NCI-H2171 treated with DMSO at 0.1 percent for 48 hours (cell line): ENCODE measurements around the gene NPTXR.

Experiments used
- DNase-seq: peaks from one replicate; lab custom pipeline; 2025; lab: John Stamatoyannopoulos, UW

NPTXR gene

DNA sequence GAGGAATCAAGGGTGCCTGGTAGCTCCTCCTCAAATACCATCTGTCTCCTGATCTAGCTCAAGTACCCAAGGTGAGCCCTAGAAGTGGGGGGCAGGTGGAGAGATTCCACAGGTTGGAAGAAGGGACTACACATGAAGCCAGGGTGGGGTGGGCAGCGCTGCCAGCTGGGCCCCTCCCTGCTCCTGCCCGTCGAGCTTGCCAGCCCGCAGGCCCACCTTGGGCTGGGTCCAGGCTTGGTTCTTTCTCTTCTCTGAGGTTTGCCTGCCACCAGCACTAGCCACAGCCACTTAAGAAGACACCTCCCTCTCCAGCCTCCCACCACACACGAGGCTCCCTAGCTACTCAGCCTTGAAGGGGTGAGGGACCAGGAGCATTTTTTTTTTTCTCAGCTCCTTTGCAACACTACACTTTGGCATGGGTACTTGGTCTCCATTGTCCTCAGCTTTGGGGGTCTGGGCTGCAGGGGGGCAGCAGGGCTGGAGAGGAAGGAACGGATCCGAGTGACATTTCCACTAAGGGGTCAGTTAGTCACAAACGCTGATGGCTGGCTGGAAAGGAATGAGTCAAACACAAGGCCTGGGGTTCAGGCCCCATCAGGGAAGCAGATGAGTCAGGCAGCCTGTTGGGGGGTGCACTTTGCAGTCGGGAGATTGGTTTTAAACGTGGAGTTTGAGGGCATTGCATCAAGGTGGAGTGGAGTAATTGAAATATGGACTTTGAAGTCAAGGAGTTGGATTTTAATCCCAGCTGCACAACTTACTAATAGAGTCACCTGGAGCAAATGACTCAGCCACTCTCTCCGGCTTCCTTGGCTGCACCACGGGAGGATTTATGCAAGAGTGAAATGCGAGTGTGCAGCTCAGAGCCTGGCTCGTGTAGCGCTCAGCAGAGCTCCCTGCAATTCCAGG lies 7.4 kb upstream of the NPTXR start:
- DNase-seq, result no peak

DNA sequence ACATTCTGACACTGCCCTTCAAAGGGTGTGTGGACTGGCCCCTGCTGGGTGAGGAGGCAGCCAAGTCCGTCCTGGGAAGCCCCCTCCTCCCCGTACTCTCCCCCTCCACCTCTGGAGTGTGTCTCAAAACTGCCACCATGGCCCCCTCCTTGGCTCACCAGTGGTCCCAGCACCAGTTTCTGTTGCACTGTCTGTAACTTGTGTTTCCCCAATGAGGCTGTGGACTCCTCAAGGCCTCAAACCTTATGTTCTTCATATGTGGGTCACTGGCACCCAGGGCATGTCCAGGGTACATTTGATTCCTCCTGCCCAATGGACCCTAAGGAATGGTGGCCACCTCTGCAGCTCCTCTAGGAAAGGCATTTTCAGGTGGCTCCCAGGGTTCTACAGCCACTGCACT lies 6.6 kb upstream of the NPTXR start:
- no peak for DNase-seq

- DNase-seq, result no peak
These were observed 6.0 kb upstream of the NPTXR start for GRCh38 chr22:38849811-38850210.

GRCh38 chr22:38846412-38846811 lies 2.6 kb upstream of the NPTXR start:
- DNase-seq, result no peak

DNA sequence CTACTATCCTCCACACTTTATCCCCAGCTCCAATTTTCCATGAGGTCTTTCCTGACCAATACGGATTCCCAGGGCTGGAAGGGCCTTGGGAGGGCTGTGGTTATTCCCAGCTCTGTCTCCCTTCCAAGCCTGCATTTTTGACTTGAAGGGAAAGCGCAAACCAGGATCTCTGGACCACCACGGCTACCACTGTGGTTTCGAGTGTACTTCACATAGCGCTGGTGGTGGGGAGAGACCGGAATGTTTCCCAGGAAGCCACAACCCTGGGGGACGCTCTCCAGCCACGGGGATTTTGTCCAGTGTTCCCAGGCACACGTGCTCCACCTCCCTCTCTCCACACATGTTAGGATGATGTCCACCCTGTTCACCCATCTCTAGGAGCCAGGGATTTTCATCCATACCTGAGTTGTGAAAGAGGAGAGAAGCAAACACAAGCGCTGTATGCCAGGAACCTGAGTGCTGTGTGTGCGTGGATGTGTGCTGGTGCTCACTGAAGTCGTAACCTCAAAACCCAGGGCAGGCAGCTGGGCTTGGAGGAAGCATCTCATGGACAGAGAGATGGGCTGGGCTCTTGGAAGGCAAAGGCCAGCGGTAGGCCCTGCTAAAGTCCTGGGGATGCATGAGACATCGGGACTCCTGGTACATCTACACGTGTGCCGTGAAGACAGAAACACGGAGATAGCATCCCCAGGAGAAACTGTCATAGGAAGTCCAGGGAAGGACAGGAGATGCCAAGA lies 1.3 kb upstream of the NPTXR start:
- no peak for DNase-seq

- no peak for DNase-seq
These were observed 631 bp upstream of the NPTXR start for GRCh38 chr22:38844315-38845003.

GRCh38 chr22:38843201-38843656 lies 599 bp downstream of the NPTXR start:
- peak; percentile 74 for DNase-seq

DNA sequence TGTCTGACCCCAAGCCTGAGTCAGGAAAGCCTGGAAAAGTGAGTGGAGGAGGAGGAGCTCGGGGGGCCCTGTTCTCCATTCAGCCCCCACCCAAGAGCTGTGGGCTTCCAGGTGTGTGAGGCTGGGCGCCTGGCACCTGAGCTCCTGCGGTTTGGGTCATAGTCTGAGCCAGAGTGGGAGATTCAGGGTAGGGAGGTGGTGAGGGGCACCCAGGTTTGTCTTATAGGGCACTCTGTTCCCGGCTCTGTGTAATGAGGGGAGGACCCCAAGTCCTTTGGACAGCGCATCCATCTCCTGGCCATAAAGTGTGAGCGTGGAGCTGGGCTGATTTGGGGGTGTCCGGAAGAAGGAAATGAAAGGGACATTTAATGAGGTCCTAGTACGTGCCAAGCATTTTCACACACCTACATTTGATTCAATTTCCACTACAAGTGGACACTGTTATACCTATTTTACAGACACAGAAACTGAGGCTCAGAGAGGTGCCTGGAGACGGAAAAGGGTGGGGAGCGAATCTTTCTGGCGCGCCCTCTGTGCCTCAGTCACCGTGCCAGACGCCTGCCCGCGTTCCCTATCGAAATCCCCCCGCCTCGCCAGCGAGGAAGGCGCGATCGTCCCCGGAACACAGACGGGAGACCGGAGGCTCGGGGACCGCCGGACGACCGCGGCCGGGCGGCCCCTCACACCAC lies 1.2 kb downstream of the NPTXR start:
- DNase-seq, result peak; percentile 34

GRCh38 chr22:38841635-38842034 lies 2.2 kb downstream of the NPTXR start:
- no peak for DNase-seq

DNA sequence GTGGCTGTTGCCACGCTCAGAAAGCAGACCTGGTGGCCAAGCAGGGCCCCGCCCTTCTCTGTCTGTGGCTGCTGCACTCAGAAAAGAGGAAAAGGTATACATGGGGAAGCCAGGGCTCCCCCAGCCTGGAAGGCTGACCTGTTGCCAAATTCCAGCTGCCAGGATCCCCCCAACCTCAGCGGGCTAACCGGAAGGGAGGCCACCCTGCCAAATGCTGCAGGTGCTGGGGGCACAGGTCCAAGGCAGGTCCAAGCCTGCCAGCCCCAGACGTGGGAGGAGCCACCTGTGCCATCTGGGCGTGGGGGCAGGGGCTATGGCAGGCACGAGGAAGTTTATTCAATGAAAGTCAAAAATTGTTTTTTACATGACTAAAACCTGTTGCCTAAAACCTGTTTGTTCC lies 2.6 kb downstream of the NPTXR start:
- DNase-seq, result peak; percentile 68

DNA sequence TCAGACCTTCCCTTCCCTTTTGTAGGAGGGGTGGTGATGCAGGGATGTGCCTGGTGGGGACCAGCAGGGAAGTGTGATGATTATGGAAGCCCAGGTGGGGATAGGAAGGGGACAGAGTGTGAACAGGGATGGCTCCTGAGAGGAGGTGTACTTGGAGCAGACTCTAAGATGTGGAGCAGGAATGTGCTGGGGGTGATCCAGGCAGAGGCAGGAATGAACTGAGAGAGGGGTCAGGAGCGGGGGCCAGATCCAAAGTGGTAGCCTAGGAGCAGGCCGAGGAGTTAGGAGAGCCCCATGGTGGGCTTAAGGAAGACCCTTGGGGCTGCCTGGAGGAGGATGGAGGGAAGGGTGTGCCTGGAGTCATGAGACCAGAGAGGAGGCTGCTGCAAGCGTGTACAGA lies 3.7 kb downstream of the NPTXR start:
- no peak for DNase-seq

- peak; percentile 70 for DNase-seq
These were observed 4.1 kb downstream of the NPTXR start for GRCh38 chr22:38839686-38840085.

DNA sequence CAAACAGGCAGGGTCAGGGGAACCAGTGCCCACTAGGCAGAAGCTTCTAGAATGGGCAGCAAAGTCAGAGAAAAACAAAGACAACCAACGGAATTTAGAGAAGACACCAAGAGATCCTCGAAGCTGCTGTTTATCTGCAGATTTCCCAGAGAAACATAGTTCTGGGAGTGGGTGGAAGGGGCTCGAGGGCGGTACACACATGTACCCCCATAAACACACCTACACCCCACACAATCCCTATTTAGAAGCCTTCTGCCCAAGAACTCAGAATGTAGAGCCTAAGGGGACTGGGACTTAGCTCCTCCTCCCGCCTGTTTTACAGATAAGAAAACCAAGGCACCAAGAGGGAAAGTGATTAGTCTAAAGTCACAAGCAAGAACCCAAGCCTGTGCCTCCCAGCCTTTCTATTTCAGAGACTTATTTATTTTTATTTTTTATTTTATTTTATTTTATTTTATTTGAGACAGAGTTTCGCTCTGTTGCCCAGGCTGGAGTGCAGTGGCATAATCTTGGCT lies 6.4 kb downstream of the NPTXR start:
- no peak for DNase-seq

DNA sequence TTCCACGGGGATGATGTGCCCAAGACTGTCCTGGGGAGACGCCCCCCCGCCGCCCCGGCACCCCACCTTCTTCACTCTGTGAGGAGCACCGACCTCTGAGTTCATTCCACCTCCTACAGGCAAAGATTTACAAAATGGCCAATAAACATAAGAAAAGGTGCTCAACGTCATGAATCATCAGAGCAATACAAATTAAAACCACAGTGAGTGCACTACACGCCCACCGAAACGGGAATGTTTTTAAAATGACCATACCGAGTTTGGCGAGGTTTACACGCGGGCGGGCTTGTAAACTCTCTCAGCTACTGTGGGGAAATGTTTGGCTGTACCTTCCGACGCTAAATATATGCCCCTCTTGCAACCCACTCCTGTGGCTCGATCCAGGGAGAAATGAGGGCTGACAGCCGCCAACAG lies 7.9 kb downstream of the NPTXR start:
- DNase-seq, result no peak

DNA sequence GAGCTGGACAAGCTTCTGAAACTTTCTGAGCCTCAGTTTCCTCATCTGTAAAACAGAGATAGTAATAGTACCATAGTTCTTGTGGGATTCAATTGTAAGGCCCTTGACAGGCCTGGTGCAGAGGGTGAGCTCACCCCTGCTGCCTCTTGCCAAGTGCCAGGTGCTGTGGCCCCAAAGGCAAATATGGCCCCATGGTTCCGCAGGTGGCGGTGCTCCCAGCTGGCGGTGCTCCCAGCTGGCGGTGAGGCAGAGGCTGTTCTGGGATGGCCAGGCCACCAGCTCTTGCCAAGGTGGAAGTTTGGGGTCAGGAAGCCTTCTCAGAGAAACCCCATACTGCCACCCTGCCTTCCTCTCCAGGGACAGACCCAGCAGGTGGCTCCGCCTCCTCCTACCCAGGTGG lies 8.8 kb downstream of the NPTXR start:
- no peak for DNase-seq

DNA sequence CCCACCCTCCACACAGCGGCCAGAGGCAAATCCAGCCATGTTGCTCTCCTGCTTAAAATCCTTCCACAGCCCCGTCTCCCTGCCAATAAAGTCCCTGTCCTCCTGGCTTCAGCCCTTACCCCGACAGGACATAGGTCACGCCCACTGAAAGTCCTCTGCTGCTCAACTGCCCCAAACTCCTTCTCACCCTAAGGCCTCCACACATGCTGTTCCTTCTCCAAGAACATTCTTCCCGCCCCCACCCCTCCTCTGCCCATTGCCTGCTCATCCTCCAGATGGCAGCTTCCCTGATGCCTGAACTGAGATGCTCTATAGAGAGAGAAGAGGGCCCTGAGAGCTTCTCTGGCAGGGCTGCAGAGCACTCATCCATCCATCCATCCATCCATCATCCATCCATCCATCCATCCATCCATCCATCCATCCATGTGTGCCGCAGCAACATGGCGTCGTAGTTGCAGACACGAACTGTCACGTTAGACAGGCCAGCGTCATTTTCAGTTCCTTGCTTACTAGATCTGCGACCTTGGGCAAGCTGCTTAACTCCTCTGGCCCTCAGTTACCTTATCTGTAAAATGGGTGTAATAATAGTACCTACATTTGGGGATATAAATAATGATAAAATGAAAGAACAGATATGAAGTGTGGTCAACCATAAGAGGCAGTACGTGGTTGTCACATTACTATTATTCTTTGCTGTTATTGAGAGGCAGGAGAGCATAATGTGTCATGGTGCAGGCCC lies 9.4 kb downstream of the NPTXR start:
- DNase-seq, result no peak

GRCh38 chr22:38833061-38833460 lies 10.8 kb downstream of the NPTXR start:
- no peak for DNase-seq

DNA sequence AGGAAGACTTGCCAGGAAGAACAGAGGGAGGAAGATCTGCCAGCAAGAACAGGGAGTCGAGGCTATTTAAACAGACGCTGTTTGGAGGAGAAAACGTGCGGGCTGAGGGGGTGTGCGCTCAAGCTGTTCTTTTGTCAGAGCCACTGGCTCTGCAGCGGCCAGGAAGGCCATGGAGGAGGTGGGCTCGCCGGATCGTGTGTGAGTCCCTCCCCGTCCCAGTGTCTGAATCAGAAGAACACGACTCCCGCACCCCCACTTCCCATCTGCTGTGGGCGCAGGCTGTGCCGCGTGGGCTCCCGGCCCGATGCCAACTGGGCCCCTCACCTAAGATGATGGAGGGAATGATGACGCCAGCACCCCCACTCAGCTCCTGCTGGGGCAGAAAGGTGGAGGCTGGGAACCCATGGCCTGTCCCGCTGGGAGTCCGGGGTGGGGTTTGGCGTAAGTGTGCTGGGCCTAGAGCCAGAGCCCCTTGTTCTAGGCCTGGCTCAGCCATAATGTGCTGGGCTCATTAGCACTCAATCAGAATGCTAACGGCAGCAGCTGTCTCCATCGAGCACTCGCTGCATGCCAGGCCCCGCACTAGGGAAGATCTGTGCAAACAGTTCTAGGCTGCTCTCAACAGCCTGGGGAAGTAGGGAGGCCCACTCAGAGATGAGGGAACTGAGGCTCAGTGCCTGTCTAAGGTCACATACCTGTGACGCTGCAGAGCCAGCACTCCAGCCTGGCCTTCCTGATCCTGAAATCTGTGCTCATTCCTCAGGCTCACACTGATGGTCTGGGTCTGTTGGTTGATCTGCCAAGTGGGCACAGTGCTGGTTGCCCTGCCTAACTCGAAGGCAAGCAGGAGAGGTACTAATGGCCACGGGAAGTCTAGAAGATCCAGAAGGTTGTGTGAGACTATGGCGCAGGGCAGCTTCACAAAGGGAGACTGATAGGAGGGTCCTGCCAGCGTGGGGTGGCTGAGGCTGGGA lies 11.5 kb downstream of the NPTXR start:
- DNase-seq, result peak; percentile 92

- peak; percentile 18 for DNase-seq
These were observed 12.5 kb downstream of the NPTXR start for GRCh38 chr22:38831166-38831945.
